Mesothelial cell of epicardium (in vitro differentiated cells): ENCODE measurements around the gene NCAPH2. TPM values are rescaled to one million over a fixed set of nuclear protein-coding genes. Genes with fewer than 3 reads are reported as not detected.

Experiments
- DNase-seq, 2 experiments: peaks; one replicate each; pipeline ENCODE4 v3.0.0; 2021; ENCODE audit warnings: low spot score in 2 of 2; ENCODE audit not compliant: unreplicated experiment in 2 of 2
- H3K27ac Mint-ChIP-seq: 2 replicates; pipeline ENCODE4 v1.8.0; 2021; ENCODE audit warnings: mixed read lengths
- H3K27me3 Mint-ChIP-seq: 2 replicates; pipeline ENCODE4 v1.8.0; 2021; ENCODE audit warnings: low read depth, mixed read lengths
- H3K36me3 Mint-ChIP-seq: 2 replicates; pipeline ENCODE4 v1.8.0; 2021; ENCODE audit warnings: mixed read lengths
- H3K4me1 Mint-ChIP-seq: 2 replicates; pipeline ENCODE4 v1.8.0; 2021; ENCODE audit warnings: mixed read lengths
- H3K4me3 Mint-ChIP-seq: 2 replicates; pipeline ENCODE4 v1.8.0; 2021; ENCODE audit warnings: mild to moderate bottlenecking, moderate library complexity, mixed read lengths
- H3K9me3 Mint-ChIP-seq: 2 replicates; pipeline ENCODE4 v1.8.0; 2021; ENCODE audit warnings: mixed read lengths
- CTCF ChIP-seq: fragments of 200-600 bp; sonication (generic); IDR thresholded peaks from one replicate; pipeline ENCODE4 v1.5.0; 2021; ENCODE audit warnings: antibody characterized with exemption; ENCODE audit not compliant: unreplicated experiment
- total RNA-seq: library from RNA; stranded (reverse); gene quantifications from 3 replicates; pipeline ENCODE4 v1.2.1, GENCODE V29; 2021

NCAPH2 gene
- total RNA-seq, 1 donor from 2014 or later: 60.3 TPM

DNA sequence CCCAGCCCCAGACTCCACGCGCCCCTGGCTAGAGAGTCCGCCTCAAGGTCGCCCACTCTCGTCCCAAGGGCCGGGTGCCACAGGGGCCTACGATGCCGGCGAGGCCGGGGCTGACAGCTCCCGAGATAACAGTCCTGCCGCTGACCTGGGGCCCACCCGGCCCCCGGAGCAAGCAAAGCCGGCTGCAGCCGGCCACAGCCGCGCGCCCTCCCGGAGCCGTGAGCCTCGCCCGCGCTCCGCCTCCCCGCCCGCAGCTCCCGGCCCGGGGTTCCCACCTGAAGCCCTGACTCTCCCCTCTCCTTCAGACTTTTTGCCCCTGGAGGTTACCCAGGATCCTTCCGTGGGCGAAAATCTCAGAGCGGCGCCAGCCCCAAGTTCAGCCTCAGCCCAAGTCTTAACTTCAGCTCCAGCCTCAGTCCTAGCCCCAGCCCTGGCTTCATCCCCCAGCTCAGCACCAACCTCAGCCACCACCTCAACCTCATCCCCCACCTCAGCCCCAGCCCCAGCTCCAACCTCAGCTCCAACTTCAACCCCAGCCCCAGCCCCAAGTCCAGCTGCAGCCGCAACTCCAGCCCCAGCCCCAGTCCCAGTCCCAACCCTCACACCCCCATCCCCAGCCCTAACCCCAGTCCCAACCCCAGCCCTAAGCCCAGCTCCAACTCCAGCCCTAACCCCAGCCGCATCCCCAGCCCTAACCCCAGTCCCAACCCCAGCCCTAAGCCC is 39.4 kb downstream of the NCAPH2 start:
- H3K4me3 Mint-ChIP-seq: no peak overlapping the region
- no peak overlapping the region for H3K27ac Mint-ChIP-seq
- TF ChIP-seq CTCF: no peak
- H3K36me3 Mint-ChIP-seq: no peaks in the 10 kb centered on the region
- peaks cover 13% of the 10 kb centered on the region for H3K4me1 Mint-ChIP-seq
- H3K9me3 Mint-ChIP-seq: no peaks in the 10 kb centered on the region
- DNase-seq: no peak
- H3K27me3 Mint-ChIP-seq: no peaks in the 10 kb centered on the region

GRCh38 chr22:50548040-50548920 is 40.3 kb downstream of the NCAPH2 start:
- no peak overlapping the region for H3K4me3 Mint-ChIP-seq
- H3K36me3 Mint-ChIP-seq: no peaks in the 10 kb centered on the region
- no peak overlapping the region for H3K27ac Mint-ChIP-seq
- peaks cover 13% of the 10 kb centered on the region for H3K4me1 Mint-ChIP-seq
- H3K27me3 Mint-ChIP-seq: no peaks in the 10 kb centered on the region
- TF ChIP-seq CTCF: no peak
- no peak for DNase-seq
- no peaks in the 10 kb centered on the region for H3K9me3 Mint-ChIP-seq

DNA sequence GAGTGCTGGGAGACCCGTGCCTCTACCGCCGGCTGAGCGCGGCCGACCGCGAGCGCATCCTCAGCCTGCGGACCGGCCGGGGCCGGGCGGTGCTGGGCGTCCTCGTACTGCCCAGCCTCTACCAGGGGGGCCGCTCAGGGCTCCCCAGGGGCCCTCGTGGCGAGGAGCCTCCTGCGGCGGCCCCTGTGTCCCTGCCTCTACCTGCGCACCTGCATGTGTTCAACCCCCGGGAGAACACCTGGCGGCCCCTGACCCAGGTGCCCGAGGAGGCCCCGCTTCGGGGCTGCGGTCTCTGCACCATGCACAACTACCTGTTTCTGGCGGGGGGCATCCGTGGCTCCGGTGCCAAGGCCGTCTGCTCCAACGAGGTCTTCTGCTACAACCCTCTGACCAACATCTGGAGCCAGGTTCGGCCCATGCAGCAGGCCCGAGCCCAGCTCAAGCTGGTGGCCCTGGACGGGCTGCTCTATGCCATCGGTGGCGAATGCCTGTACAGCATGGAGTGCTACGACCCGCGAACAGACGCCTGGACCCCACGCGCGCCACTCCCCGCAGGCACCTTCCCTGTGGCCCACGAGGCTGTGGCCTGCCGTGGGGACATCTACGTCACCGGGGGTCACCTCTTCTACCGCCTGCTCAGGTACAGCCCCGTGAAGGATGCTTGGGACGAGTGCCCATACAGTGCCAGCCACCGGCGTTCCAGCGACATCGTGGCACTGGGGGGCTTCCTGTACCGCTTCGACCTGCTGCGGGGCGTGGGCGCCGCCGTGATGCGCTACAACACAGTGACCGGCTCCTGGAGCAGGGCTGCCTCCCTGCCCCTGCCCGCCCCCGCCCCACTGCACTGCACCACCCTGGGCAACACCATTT is 41.1 kb downstream of the NCAPH2 start:
- Mint-ChIP-seq H3K27me3 (no peaks in the 10 kb centered on the region), H3K4me3 (no peak overlapping the region), H3K9me3 (no peaks in the 10 kb centered on the region), H3K4me1 (peaks cover 13% of the 10 kb centered on the region), H3K36me3 (no peaks in the 10 kb centered on the region), H3K27ac (no peak overlapping the region)
- DNase-seq: no peak
- no peak for TF ChIP-seq CTCF

GRCh38 chr22:50550395-50550794 is 42.4 kb downstream of the NCAPH2 start:
- H3K4me1 Mint-ChIP-seq: peaks cover 5% of the 10 kb centered on the region
- no peak for DNase-seq
- no peaks in the 10 kb centered on the region for H3K27me3 Mint-ChIP-seq
- no peak overlapping the region for H3K27ac Mint-ChIP-seq
- H3K4me3 Mint-ChIP-seq: no peak overlapping the region
- H3K9me3 Mint-ChIP-seq: no peaks in the 10 kb centered on the region
- no peaks in the 10 kb centered on the region for H3K36me3 Mint-ChIP-seq
- TF ChIP-seq CTCF: no peak

DNA sequence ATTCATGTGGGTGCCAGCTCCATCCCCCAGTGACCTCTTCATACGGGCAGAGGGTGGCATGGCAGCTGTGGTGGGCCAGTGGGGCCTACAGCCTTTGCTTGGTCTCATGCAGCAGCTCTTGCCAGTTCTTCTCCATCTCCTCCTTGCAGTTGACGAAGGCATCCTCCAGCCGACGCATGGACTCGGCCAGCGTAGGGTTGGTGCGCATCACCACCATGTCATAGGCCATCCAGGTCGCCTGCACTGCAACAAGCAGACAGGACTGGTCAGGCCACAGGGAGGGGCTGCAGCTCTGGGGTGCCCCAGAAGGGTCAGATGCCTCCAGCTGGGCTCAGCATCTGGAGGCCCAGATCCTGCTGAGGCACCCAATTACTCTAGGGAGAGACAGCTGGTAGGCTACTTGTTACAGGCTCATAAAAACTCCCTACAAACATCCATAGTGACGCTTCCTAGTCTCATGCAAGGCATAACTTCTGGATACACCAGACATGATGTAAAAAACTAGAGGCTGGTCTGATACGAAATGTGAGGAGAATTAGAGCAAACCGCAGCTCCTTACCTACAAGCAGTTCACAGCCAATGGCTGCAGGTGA is 43.2 kb downstream of the NCAPH2 start:
- Mint-ChIP-seq H3K27me3 (peaks cover 3% of the 10 kb centered on the region), H3K4me1 (peaks cover 2% of the 10 kb centered on the region), H3K4me3 (no peak overlapping the region), H3K27ac (no peak overlapping the region), H3K9me3 (no peaks in the 10 kb centered on the region), H3K36me3 (no peaks in the 10 kb centered on the region)
- DNase-seq: no peak
- no peak for TF ChIP-seq CTCF
